ENCODE results near the gene USP34. TPM values are rescaled to one million over a fixed set of nuclear protein-coding genes. Genes with fewer than 3 reads are reported as not detected.
"Not testable (repeated sequence)": the region's sequence is repeated elsewhere in the genome, so short reads cannot be mapped to it uniquely, and the experiment has no call there.

The USP34 gene
- total RNA-seq, 1 donor from 2014 or later, result 83.2 TPM

DNA sequence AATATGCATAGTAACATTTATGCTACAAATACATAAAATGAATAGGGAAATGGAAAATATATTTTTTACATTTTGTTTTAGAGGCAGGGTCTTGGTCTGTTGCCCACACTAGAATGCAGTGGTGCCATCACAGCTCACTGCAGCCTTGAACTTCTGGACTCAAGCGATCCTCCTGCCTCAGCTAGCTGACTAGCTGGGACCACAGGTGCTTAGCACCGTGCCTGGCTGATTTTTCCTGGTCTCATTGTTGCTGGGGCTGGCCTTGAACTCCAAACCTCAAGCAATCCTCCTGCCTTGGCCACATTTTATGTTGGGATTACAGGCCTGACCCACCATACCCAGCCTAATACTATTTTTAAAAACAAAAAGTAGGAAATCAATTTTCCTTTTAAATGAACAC, 34.1 kb upstream of the USP34 start:
- no peak overlapping the region for H3K4me3 ChIP-seq (ENCODE audit: low read depth, low read length)
- peaks cover 8% of the 10 kb centered on the region for H3K36me3 ChIP-seq (ENCODE audit: control insufficient read depth, insufficient read depth, low read length)
- H3K27me3 ChIP-seq (ENCODE audit: control insufficient read depth, insufficient read depth, low read length), result no peaks in the 10 kb centered on the region
- FAIRE-seq, result no peak
- DNase-seq (ENCODE audit: low read depth), result no peak
- TF ChIP-seq, protein P1, sequence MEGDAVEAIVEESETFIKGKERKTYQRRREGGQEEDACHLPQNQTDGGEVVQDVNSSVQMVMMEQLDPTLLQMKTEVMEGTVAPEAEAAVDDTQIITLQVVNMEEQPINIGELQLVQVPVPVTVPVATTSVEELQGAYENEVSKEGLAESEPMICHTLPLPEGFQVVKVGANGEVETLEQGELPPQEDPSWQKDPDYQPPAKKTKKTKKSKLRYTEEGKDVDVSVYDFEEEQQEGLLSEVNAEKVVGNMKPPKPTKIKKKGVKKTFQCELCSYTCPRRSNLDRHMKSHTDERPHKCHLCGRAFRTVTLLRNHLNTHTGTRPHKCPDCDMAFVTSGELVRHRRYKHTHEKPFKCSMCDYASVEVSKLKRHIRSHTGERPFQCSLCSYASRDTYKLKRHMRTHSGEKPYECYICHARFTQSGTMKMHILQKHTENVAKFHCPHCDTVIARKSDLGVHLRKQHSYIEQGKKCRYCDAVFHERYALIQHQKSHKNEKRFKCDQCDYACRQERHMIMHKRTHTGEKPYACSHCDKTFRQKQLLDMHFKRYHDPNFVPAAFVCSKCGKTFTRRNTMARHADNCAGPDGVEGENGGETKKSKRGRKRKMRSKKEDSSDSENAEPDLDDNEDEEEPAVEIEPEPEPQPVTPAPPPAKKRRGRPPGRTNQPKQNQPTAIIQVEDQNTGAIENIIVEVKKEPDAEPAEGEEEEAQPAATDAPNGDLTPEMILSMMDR (IDR thresholded peaks at IDR 0.05; ENCODE audit: insufficient read depth, low read length, severe bottlenecking), result no peak

DNA sequence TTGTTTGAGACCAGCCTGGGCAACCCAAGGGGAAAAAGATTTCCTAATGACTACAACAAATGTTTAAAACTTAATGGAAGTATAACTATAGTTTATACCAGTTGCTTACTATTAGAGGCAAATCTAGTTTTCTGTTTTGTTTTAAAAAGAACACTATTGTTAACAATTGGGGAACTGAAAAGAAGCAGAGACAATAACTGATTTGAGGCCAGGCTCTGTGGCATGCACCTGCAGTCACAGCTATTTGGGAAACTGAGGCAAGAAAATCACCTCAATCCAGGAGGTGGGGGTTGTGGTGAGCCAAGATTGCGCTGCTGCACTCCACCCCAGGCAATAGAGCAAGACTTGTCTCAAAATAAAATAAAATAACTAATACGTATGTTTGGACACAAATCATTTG, 28.2 kb upstream of the USP34 start:
- H3K36me3 ChIP-seq (ENCODE audit: control insufficient read depth, insufficient read depth, low read length), result peaks cover 14% of the 10 kb centered on the region
- TF ChIP-seq, protein P1 (IDR thresholded peaks at IDR 0.05; ENCODE audit: insufficient read depth, low read length, severe bottlenecking), result no peak
- DNase-seq (ENCODE audit: low read depth) (no peak), FAIRE-seq (no peak)
- no peaks in the 10 kb centered on the region for H3K27me3 ChIP-seq (ENCODE audit: control insufficient read depth, insufficient read depth, low read length)
- H3K4me3 ChIP-seq (ENCODE audit: low read depth, low read length), result no peak overlapping the region

DNA sequence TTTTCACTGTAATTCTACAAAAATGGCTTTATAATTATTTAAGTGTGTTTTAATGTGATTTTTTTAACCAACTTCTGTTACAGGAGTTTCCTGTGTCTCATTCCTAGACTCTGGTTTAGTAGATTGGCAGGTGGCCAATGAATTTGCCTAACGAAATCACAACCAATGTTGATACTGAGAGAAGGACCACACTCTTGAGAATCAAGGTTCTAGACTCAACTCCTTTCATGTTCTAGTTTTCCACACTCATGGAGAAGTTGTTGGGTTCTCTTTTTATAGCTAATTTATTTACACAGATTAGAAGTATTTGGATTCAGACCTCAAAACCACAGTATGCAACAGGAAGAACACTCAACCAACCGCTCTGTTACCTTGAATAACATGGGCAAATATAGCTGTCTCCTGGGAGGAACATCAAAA, 22.6 kb upstream of the USP34 start:
- TF ChIP-seq, protein P1 (IDR thresholded peaks at IDR 0.05; ENCODE audit: insufficient read depth, low read length, severe bottlenecking), result no peak
- no peak for DNase-seq (ENCODE audit: low read depth)
- H3K4me3 ChIP-seq (ENCODE audit: low read depth, low read length), result no peak overlapping the region
- no peak for FAIRE-seq
- peaks cover 24% of the 10 kb centered on the region for H3K36me3 ChIP-seq (ENCODE audit: control insufficient read depth, insufficient read depth, low read length)
- no peaks in the 10 kb centered on the region for H3K27me3 ChIP-seq (ENCODE audit: control insufficient read depth, insufficient read depth, low read length)

DNA sequence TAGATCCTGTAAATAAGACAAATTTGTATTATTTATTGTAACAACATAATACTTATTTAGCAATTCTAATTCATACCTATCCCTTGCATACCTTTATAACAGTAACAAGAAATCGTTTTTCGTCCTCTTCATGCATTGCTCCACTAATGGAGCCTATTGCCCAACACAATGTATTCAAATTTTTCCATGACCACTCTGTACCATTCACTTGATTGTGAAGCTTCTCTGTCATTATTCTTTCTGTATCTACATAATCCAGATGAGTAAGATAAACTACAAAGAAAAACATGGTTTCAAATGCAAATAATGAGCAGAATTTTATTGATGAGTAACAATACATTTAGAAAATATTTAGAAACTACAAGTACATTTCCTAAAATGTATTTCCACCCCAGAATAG, 21.6 kb upstream of the USP34 start:
- Histone ChIP-seq H3K4me3 (ENCODE audit: low read depth, low read length) (no peak overlapping the region), H3K27me3 (ENCODE audit: control insufficient read depth, insufficient read depth, low read length) (no peaks in the 10 kb centered on the region), H3K36me3 (ENCODE audit: control insufficient read depth, insufficient read depth, low read length) (peaks cover 22% of the 10 kb centered on the region)
- TF ChIP-seq, protein P1 (IDR thresholded peaks at IDR 0.05; ENCODE audit: insufficient read depth, low read length, severe bottlenecking), result no peak
- DNase-seq (ENCODE audit: low read depth), result no peak
- no peak for FAIRE-seq

DNA sequence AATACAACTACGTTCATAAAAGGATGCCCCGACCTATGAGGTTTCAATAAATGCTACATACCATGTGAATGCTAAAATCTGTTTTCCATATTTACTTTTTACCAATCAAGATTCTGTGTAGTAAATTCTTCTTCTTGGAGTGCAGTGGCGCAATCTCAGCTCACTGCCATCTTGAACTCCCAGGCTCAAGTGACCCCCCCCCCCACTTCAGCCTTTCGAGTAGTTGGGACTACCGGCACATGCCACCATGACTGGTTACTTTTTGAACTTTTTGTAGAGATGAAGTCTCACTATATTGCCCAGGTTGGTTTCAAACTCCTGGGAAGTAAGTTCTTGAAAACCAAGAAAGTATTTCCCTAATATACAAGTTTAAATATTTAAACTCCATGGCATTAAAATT, 14.4 kb upstream of the USP34 start:
- TF ChIP-seq, protein P1 (IDR thresholded peaks at IDR 0.05; ENCODE audit: insufficient read depth, low read length, severe bottlenecking), result no peak
- Histone ChIP-seq H3K36me3 (ENCODE audit: control insufficient read depth, insufficient read depth, low read length) (peaks cover 12% of the 10 kb centered on the region), H3K4me3 (ENCODE audit: low read depth, low read length) (no peak overlapping the region), H3K27me3 (ENCODE audit: control insufficient read depth, insufficient read depth, low read length) (no peaks in the 10 kb centered on the region)
- FAIRE-seq (no peak), DNase-seq (ENCODE audit: low read depth) (no peak)

DNA sequence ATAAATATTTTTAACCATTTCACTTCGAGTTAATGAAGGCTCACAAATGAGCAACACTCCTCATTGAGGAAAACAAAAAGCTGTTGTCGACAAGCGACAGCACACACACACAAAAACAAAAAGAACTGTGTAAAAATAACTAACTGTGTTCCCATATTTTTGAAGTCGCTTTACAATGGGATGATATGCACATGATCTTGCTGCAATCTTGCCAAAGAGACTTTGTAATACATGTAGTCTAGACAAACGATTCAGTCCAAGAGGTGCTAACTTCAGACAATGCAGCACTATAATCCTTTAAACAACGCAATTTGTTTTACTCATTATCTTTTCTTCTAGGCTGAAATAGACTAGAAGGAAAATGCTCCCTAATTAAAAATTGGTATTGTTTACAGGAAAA, 7.2 kb upstream of the USP34 start:
- peaks cover 11% of the 10 kb centered on the region for H3K36me3 ChIP-seq (ENCODE audit: control insufficient read depth, insufficient read depth, low read length)
- no peak for FAIRE-seq

DNA sequence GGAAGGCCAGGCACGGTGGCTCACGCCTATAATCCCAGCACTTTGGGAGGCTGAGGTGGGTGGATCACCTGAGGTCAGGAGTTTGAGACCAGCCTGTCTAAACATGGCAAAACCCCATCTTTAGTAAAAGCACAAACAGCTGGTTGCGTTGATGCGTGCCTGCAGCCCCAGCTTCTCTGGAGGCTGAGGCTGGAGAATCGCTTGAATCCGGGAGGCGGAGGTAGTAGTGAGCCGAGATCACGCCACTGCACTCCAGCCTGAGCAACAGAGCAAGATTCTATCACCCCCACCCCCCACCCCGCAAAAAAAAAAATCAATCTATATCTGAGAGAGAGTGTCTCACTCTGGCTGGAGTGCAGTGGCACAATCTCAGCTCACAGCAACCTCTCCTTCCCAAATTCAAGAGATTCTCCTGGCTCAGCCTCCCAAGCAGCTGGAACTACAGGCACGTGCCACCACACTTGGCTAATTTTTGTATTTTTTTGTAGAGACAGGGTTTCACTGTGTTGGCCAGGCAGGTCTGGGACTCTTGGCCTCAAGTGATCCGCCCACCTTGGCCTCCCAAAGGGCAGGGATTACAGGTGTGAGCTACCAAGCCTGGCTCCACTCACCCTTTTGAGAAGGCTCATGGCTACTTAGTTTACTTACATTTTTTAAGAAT, 6.2 kb upstream of the USP34 start:
- not testable (repeated sequence) for FAIRE-seq; H3K27me3 ChIP-seq (ENCODE audit: control insufficient read depth, insufficient read depth, low read length); DNase-seq (ENCODE audit: low read depth); H3K36me3 ChIP-seq (ENCODE audit: control insufficient read depth, insufficient read depth, low read length); H3K4me3 ChIP-seq (ENCODE audit: low read depth, low read length)

More for the DNA sequence above, 7.2 kb upstream of the USP34 start:
- DNase-seq (ENCODE audit: low read depth), result no peak
- H3K4me3 ChIP-seq (ENCODE audit: low read depth, low read length), result no peak overlapping the region
- H3K27me3 ChIP-seq (ENCODE audit: control insufficient read depth, insufficient read depth, low read length), result no peaks in the 10 kb centered on the region
- TF ChIP-seq, protein P1 (IDR thresholded peaks at IDR 0.05; ENCODE audit: insufficient read depth, low read length, severe bottlenecking), result no peak
